AG09309 (cell line): ENCODE measurements around the gene ZNF438.

Source experiments
- DNase-seq: peaks from one replicate; pipeline ENCODE4 v3.0.0-alpha.2; 2010; ENCODE audit warnings: low read depth
- H3K4me3 ChIP-seq: 2 replicates; pipeline ENCODE4 v1.5.1; 2011; ENCODE audit warnings: mild to moderate bottlenecking, low read depth, low read length, moderate library complexity; ENCODE audit not compliant: control insufficient read depth
- CTCF ChIP-seq: IDR thresholded peaks from 2 replicates; pipeline ENCODE4 v1.5.1; 2011; ENCODE audit warnings: mild to moderate bottlenecking, low read depth, low read length, inconsistent platforms; ENCODE audit not compliant: insufficient read depth, control insufficient read depth; ENCODE audit errors: missing control alignments

ZNF438 gene

GRCh38 chr10:30990971-30991646 lies 40.6 kb downstream of the ZNF438 start:
- H3K4me3 ChIP-seq = no peak overlapping the region
- TF ChIP-seq CTCF = no peak
- DNase-seq = no peak

- H3K4me3 ChIP-seq = no peak overlapping the region
- no peak for TF ChIP-seq CTCF
- DNase-seq = no peak
Measured at GRCh38 chr10:30990351-30990750, 41.3 kb downstream of the ZNF438 start.

GRCh38 chr10:30988831-30989435 lies 42.7 kb downstream of the ZNF438 start:
- no peak for DNase-seq

GRCh38 chr10:30987463-30987862 lies 44.2 kb downstream of the ZNF438 start:
- H3K4me3 ChIP-seq = no peak overlapping the region
- no peak for TF ChIP-seq CTCF
- no peak for DNase-seq

More at GRCh38 chr10:30988831-30989435, 42.7 kb downstream of the ZNF438 start:
- TF ChIP-seq CTCF = no peak
- no peak overlapping the region for H3K4me3 ChIP-seq

- DNase-seq = no peak
- no peak for TF ChIP-seq CTCF
- no peak overlapping the region for H3K4me3 ChIP-seq
Measured at GRCh38 chr10:30986053-30986555, 45.6 kb downstream of the ZNF438 start.

- H3K4me3 ChIP-seq = no peak overlapping the region
- no peak for TF ChIP-seq CTCF
- DNase-seq = no peak
Measured at GRCh38 chr10:30985512-30985911, 46.2 kb downstream of the ZNF438 start.
